Mesothelial cell of epicardium (in vitro differentiated cells): ENCODE measurements around the gene DNAJC8. TPM values are rescaled to one million over a fixed set of nuclear protein-coding genes. Genes with fewer than 3 reads are reported as not detected.

ENCODE experiments used
- DNase-seq, 2 experiments: peaks; one replicate each; pipeline ENCODE4 v3.0.0; 2021; ENCODE audit warnings: low spot score in 2 of 2; ENCODE audit not compliant: unreplicated experiment in 2 of 2
- H3K27ac Mint-ChIP-seq: 2 replicates; pipeline ENCODE4 v1.8.0; 2021; ENCODE audit warnings: mixed read lengths
- H3K27me3 Mint-ChIP-seq: 2 replicates; pipeline ENCODE4 v1.8.0; 2021; ENCODE audit warnings: low read depth, mixed read lengths
- H3K36me3 Mint-ChIP-seq: 2 replicates; pipeline ENCODE4 v1.8.0; 2021; ENCODE audit warnings: mixed read lengths
- H3K4me1 Mint-ChIP-seq: 2 replicates; pipeline ENCODE4 v1.8.0; 2021; ENCODE audit warnings: mixed read lengths
- H3K4me3 Mint-ChIP-seq: 2 replicates; pipeline ENCODE4 v1.8.0; 2021; ENCODE audit warnings: mild to moderate bottlenecking, moderate library complexity, mixed read lengths
- H3K9me3 Mint-ChIP-seq: 2 replicates; pipeline ENCODE4 v1.8.0; 2021; ENCODE audit warnings: mixed read lengths
- CTCF ChIP-seq: fragments of 200-600 bp; sonication (generic); IDR thresholded peaks from one replicate; pipeline ENCODE4 v1.5.0; 2021; ENCODE audit warnings: antibody characterized with exemption; ENCODE audit not compliant: unreplicated experiment
- total RNA-seq: library from RNA; stranded (reverse); gene quantifications from 3 replicates; pipeline ENCODE4 v1.2.1, GENCODE V29; 2021

DNAJC8 gene
- total RNA-seq, 1 donor from 2014 or later, result 79.7 TPM

- Mint-ChIP-seq H3K36me3 (no peaks in the 10 kb centered on the region), H3K4me1 (peaks cover 34% of the 10 kb centered on the region), H3K27ac (peak overlapping the region; percentile 98), H3K4me3 (no peak overlapping the region), H3K27me3 (no peaks in the 10 kb centered on the region), H3K9me3 (no peaks in the 10 kb centered on the region)
- no peak for DNase-seq
- TF ChIP-seq CTCF, result no peak
Measured at GRCh38 chr1:28249013-28249865, 16.4 kb upstream of the DNAJC8 start.

DNA sequence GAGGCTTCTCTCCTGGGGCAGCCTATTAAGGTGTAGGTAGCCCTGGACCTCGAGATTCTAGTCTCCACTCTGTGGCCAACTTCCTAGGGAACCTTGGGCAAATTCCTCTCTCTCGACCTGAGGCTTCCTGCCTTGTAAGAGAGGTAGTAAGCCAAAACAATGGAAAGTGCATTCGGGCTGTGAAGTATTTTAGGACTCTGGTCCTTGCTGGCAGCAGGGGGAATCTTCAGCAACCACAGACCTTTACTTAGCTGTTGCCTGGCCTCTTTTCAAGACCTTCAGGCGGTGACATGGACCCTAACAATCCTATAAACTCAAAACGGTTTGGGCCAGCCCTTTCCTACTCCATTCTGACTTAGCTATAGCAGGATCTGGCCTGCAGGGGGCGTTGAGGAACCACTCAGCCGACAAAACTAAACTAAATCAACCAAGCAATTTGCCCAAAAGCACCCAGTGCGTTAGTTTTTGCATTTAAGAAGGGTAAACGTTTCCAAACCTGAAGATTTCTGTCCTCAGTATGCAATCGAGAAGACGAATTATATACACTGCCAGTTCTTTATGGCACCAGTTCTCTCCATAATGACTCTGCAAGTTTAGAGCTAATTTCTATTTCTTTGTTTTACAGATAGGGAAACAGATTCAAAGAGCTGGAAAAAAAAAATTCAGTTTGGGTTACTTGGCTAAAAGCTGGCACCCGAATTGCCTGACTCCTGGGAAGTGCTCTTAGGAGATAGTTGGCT lies 15.6 kb upstream of the DNAJC8 start:
- Mint-ChIP-seq H3K4me1 (peaks cover 39% of the 10 kb centered on the region), H3K9me3 (no peaks in the 10 kb centered on the region), H3K27ac (peak overlapping the region; percentile 98), H3K27me3 (no peaks in the 10 kb centered on the region), H3K4me3 (peak overlapping the region; percentile 56), H3K36me3 (no peaks in the 10 kb centered on the region)
- DNase-seq, result peak; percentile 59 to 84
- peak; percentile 92 for TF ChIP-seq CTCF

DNA sequence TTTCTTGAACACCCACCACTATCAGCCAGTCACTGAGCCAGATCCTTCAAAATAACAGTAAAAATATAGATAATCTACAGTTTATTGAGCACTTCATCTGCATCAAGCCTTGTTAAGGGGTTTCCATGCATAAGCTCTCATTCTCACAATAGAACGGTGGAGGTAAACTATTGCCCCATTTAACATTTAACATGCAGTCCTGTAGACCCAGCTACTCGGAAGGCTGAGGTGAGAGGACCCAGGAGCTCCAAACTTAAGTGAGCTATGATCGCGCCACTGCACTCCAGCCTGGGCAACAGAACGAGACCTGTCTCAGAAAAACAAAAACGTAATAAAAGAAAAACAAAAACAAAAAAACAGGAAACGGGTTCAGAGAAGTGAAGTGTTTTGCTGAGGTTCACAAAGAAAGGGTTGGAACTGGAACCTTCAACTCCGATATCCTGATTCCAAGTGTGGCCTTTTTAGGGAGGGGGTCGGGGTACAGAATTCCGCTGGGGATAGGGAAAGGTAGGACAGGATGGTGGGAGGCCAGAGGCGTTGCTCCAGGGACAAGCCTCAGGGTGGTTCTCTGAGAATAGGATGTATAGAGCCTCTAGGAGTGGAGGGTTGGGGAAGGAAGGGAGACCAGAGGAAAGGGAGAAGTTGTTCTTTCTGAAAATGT lies 14.9 kb upstream of the DNAJC8 start:
- peak overlapping the region; percentile 89 for H3K4me3 Mint-ChIP-seq

DNA sequence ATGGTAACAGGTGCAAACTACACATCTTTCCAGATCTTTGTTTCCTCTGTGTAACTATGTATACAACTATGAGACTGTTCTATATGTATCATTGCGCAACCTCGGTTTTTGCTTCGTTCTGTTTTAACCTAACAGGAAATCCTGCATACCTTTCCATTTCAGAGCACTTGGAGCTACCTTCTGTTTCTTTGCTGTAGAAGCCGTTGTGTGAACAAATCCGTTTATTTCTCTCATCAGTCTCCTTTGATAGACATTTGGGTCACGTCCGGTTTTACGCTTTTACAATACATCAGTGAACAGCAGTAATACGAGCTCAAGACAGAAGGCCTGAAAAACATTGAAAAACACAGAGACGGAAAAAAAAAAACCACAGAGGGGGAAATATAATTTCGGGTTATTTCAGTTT lies 13.6 kb upstream of the DNAJC8 start:
- Mint-ChIP-seq H3K9me3 (no peaks in the 10 kb centered on the region), H3K27ac (peak overlapping the region; percentile 98), H3K27me3 (no peaks in the 10 kb centered on the region), H3K4me1 (peaks cover 36% of the 10 kb centered on the region), H3K36me3 (no peaks in the 10 kb centered on the region), H3K4me3 (peak overlapping the region; percentile 89)
- no peak for TF ChIP-seq CTCF
- no peak for DNase-seq

More for the DNA sequence above, 14.9 kb upstream of the DNAJC8 start:
- Mint-ChIP-seq H3K27me3 (no peaks in the 10 kb centered on the region), H3K36me3 (no peaks in the 10 kb centered on the region), H3K27ac (peak overlapping the region; percentile 98), H3K4me1 (peaks cover 39% of the 10 kb centered on the region), H3K9me3 (no peaks in the 10 kb centered on the region)
- no peak for TF ChIP-seq CTCF
- DNase-seq, result no peak

DNA sequence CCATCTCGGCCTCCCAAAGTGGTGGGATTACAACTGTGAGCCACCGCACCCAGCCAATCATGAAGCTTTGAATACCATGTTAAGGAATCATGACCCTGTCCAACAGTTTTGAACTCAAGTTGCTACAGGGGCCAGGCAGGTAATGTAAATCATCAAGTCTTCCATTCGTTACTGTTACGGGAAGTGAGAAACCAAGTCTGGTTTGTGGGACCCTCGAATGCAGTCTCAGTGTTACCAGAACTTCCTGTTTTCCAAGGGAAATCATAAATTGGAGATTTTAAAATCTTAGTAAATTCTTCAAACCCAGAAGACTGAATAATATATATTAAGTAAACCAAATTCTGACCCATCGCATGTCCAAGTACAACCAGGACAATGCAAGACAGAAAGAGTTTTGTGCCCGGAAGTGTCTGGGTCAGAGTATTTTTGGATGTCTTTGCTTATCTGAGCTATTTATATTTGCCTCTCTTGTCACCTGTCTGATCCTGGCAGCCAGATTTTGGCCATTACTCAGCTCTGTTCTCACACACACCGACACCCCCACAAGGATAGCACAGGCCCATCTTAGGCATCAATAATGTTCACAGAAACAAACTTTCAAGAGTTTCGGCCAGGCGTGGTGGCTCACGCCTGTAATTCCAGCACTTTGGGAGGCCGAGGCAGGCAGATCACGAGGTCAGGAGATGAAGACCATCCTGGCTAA lies 11.9 kb upstream of the DNAJC8 start:
- Mint-ChIP-seq H3K36me3 (no peaks in the 10 kb centered on the region), H3K27ac (peak overlapping the region; percentile 47)

More for the DNA sequence above, 11.9 kb upstream of the DNAJC8 start:
- Mint-ChIP-seq H3K4me1 (peaks cover 35% of the 10 kb centered on the region), H3K4me3 (no peak overlapping the region), H3K9me3 (no peaks in the 10 kb centered on the region), H3K27me3 (no peaks in the 10 kb centered on the region)
- no peak for DNase-seq
- no peak for TF ChIP-seq CTCF
